GM19035 (cell line): ENCODE data around the gene TMEM135.
"Not testable (repeated sequence)": the region's sequence is repeated elsewhere in the genome, so short reads cannot be mapped to it uniquely, and the experiment has no call there.

Experiments used
- ATAC-seq: cut with Tn5 transposase; IDR thresholded peaks from one replicate; pipeline ENCODE4 v1.9.1; 2021; ENCODE audit not compliant: unreplicated experiment

TMEM135 gene

DNA sequence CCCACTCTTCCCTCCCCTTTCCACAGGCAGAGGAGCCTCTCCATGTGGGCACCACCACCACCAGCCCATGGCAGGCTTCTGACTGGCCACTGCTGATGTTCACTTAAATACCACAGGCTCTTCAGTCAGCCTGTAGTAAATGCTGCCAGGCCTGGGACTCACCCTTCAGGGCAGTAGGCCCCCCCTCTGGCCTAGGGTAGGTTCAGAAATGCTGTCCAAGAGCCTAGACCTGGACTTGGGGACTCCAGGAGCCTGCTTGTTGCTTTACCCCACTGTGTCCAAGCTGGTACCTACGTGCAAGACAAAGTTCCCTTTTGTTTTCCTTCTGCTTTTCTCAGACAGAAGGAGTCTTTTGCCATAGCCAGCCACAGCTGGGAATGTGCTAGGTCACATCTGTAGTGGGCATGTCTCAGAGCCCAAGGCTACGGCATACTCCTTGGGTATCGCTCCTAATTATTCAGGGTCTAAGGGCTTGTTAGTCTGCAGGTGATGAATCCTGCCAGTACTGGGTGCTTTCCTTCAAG is 38.6 kb downstream of the TMEM135 start:
- ATAC-seq, result no peak

DNA sequence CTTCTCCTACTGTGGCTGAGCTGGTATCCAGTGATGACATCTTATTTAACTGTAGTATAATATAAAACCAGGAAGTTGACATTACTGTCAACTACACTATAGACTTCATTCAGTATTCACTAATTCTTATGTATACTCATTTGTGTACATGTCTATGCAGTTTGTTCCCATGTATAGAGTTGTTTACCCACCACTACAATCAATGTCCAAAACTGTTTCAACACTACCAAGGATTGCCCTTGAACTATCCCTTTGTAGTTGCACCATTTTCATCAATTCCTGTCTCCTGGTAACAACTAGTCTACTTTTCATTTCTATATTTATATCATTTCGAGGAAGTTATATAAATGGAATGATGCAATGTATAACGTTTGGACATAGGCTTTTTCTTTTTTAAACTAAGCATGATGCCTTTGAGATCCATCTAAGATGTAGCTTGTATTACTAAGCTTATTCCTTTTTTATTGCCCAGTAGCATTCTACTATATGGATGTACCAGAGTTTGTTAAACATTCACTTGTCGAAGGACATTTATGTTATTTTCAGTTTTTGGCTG is 39.2 kb downstream of the TMEM135 start:
- no peak for ATAC-seq

DNA sequence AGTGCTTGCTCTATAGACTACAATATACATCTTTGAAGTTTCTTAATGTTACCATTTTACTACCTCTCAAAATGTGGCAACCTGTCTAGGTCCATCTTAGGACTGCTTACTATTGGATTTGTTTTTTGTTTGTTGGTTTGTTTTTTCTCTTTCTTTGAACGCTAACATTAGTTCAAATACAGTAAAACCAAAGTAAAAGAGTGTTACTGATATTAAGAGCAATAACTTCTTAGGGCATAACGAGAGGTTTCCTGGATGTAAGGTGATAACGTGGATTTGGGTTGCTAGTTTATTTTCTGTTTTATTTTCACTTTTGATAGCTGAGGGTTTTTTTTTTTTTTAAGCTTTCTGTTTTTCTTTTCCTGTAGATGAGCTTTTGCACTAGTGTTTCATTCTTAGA is 43.6 kb downstream of the TMEM135 start:
- peak; percentile 81 for ATAC-seq

DNA sequence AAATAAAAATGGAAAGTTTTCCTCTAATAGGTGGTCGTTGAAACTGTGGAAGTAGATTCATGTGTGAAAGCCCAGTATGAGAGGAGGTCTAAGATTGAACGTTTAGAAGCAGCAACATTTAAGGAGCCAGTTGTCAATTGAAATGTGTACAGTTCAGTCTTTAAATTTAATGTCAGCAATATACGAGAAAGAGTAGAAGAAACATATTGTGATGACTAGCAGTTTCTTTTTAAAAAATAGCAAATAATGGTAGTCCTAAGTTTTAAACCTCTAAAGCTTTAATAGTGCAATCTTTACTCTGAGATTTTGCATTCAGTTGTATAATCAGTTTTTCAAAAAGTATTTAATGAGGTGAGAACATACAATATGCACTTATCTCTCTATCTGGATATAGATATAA is 44.9 kb downstream of the TMEM135 start:
- no peak for ATAC-seq

DNA sequence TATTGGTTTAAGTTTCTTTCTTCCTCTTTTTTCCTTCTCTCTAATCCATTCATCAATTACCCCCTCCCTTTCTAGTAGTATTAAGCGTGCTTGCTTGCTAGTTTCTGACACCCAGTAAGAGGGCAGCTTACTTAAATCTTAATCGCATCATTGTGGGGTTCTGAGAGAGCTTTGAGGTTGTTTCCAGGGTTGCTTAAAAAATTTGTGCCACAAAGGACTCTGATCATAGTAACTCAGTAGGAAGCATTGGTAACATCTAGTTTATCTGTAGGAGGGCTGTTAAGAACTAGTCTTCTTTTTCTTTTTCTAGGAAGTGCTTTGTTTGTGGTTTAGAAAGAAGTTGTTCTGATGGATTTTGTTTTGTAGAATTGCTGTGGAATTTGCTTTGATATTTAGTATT is 45.3 kb downstream of the TMEM135 start:
- ATAC-seq, result no peak

DNA sequence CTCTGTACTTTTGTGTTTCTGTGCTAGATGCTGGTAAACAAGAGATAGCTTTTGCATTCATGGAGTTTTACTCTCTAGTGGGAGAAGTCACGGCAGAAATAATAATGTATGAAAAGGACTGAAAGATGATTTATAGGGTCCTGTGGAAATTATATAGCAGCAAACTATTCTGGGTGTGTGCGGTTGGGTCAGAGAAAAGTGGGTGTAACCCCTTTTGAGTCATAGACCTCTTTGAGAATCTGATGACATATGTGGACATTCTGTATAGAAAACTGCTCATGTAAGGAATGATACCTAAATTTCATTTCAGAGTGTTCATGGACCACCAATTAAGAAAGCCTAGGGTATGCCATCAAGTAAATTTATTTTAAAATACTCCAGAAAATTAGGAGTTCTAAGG is 54.4 kb downstream of the TMEM135 start:
- ATAC-seq, result no peak

DNA sequence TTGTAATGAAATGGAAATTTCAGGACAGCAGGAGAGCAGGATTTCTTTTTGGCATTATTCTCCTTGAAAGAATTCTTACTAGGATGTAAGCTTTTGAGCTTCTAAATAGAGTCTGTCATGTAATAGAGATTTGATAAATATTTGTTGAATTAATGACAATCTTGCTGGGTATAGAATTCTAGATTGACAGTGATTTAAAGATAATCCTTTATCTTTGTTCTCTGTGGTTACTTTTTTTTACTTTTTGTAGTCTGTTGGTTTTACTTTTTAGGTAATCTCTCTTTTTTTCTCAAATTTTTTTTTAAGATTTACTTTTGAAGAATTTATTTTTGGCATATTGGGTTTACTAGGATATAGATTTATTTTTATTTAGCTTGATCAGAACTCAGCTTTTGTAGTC is 54.8 kb downstream of the TMEM135 start:
- no peak for ATAC-seq

DNA sequence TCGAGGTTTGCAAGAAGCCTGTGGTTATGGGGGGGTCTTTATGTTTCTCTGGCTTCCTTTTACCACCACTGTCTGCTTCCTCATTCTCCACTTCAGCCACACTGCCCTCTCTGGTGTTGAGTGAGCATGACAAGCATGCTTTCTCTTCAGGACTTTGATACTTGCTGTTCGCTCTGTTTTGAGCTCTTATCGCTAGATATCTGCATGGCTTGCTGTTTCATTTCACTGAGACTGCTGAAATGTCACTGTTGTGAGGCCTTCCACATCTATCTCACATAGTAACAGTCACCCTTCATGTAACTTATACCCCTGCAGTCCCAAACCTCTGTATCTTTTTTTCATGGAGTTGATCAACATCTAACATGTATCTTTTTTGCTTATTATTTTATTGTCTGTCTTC is 59.8 kb downstream of the TMEM135 start:
- peak; percentile 64 for ATAC-seq

DNA sequence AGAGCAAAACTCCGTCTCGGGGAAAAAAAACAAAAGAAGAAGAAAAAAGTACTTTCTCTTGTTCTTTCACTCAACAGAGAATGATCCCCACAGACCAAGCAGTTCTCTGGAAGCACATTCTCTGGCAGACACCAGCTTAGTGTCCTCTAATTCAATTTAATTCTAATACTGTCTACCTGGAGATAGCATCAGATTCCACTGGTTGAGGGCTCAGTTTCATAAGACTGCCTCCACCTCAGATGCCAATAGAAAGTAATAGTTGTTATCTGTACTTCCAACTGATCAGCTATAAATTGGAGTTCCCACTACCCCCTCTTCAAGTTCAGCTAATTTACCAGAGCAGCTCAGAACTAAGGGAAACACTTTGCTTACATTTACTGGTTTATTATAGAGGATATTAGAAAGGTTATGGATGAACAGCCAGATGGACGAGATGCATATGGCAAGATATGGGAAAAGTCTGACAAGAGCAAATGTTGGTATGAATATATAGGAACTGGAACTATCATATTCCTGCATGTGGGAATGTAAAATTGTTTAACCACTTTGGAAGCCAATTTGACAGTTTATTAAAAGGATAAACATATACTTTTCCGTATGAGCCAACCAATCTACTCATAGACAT is 64.3 kb downstream of the TMEM135 start:
- ATAC-seq, result no peak

DNA sequence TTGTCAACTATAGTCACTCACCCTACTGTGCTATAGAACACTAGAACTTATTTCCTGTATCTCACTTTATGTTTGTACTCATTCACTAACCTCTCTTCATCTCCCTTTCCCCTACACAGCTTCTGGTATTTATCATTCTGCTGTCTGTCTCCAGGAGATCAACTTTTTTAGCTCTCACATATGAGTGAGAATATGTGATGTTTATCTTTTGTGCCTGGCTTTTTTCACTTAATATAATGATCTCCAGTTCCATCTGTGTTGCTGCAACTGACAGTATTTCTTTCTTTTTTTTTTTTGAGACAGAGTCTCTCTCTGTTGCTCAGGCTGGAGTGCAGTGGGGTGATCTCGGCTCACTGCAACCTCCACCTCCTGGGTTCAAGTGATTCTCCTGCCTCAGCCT is 68.1 kb downstream of the TMEM135 start:
- ATAC-seq, result not testable (repeated sequence)

DNA sequence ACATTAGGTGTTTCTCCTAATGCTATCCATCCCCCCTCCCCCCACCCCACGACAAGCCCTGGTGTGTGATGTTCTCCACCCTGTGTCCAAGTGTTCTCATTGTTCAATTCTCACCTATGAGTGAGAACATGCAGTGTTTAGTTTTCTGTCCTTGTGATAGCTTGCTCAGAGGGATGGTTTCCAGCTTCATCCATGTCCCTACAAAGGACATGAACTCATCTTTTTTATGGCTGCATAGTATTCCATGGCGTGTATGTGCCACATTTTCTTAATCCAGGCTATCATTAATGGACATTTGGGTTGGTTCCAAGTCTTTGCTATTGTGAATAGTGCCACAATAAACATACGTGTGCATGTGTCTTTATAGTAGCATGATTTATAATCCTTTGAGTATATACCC is 69.6 kb downstream of the TMEM135 start:
- ATAC-seq, result not testable (repeated sequence)

DNA sequence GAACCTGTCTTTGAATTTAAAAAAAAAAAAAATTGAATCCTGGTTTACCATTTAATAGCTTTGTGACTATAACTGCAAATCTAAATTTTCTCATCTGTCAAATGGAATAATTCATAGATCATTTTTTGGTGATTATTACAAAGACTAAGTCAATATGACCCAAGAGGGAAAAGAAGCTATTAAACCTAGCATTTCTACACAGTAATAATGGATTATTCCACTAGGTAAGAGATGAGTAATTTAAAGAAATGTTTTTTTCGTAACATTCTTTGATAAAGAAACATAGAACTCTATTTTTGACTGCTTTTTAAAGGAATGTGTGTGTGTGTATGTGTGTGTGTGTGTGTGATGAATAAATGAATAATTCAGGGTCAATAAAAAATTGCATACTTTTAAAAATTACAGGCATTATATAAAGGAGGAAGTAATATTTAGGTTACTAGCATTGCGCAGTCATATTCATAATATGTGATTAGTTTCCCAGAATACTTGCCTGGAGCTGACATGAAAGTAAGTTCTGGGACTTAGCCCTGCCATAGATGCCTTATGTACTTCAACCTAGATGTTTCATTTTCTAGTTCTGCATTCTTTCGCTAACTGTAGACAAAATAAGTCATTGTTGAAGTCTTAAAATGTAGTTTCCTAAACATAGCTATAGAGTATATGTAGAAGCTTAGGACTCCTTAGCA is 72.9 kb downstream of the TMEM135 start:
- no peak for ATAC-seq

DNA sequence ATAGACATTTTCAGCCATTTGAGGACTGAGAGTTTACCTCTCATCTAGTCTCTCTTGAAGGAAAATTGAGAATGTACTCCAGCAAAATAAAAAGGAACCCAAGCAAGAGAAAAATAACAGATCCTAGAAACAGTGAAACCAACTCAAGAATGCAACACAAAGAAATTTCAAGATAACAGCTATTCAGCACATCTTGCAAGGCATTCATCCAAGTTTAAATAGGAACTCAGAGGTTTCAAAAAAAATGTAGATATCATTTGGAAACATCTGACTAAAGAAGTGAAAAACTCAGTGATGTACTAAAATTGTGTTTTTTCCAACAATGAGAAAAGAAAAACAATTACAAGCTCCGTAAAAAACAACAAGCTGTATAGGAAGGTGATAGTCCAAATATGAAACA is 76.4 kb downstream of the TMEM135 start:
- ATAC-seq, result no peak

DNA sequence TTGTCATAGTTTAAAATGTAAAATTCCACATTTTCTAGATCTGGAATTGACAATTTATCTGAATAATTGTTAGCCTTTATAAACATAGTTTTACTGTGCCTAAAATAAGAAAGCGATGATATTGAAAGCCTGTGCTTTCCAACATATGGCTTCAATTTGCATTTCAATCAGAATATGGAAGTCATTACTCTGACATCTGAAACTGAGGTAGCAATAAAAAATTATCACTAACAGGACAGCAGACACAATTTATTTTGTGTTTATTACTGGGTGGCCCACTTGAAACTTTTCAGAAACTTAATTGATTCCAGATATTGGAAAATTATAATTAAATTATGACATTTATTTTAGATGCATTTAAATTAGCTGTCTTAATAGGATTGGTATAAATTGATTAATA is 78.5 kb downstream of the TMEM135 start:
- ATAC-seq, result no peak

DNA sequence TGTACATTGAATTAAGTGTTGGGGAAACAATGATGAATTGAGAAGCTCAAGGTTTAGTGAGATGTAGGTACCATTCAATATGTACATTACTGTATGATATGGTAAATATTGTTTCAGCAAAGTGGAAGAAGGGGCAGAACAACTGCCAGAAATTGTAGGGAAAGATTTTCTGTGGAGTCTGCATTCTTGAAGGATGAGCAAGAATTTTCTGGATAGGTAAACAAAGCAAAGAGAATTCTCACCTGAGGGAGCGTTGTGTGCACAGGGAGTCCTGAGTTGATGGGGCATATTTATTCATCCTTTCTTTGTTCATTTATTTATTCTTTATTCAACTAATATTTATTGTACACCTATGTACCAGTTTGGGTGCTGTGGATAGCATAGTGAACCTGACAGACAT is 83.2 kb downstream of the TMEM135 start:
- no peak for ATAC-seq

DNA sequence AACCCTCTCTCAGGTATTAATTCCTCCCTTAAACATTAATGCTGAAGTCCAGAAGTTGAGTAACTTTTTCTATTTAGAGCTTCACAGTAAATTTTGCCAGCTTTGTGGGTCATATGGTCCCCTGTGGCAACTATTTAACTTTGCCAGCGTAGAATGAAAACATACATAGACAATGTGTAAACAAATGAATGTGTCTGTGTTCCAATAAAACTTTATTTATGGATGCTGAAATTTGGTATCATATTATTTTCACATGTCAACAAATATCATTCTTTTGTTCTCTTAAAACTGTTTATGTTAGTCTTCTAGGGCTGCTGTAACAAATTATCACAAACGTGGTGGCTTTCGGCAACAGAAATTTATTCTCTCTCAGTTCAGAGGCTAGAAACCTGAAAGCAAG is 85.1 kb downstream of the TMEM135 start:
- no peak for ATAC-seq

DNA sequence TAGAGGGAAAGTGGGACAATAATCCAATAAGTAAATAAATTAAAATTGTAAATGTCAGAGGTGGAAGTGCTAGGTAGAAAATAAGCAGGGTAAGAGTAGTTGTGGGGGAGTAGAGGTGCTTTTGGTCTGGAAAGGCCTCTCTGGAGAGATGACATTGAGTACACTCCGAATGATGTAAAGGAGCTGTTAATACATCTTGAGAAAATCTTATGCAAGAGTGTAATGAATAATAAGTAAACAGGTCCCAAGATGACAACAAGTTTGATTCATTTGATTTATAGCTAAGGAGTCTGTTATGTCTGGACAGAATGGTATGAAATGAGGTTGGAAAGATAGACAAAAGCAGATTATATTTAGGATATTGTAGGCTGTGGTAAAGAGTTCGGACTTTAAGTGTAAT is 87.5 kb downstream of the TMEM135 start:
- no peak for ATAC-seq

DNA sequence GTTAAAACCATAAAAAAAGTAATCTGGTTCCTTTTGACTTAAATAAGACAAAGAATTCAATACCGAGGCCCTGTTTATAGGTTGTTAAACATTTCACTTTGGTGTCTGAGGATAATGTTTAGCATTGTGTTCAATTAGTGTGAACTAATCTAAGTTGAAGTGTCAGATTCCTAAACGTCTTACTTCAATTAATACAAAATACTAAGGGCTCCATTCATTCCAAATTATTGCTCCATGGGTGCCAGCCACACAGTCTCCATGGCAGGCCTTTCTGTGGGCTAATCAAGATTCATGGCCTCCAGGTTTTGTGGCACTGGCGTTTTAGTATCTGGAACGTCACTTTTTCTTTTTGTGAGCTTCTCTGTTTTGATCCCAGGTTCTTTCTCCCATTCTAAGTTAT is 89.4 kb downstream of the TMEM135 start:
- no peak for ATAC-seq

DNA sequence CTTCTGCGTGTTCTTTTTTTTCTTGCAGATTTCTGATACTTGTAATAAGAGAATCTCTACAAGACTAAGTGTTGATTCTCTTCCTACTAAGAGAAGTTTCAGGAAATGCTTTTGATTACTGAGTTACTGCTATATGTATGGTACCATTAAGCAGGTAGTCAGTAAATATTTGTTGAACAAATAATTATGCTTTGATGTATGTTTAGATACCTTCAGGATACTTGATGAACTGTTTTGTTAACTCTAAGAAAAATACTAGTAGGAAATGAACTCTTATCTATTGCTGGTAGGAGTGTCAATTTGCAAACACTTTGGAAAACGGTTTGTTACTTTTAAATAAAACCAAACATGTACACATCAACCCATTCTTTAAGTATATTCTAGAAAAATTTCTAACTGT is 90.6 kb downstream of the TMEM135 start:
- no peak for ATAC-seq

DNA sequence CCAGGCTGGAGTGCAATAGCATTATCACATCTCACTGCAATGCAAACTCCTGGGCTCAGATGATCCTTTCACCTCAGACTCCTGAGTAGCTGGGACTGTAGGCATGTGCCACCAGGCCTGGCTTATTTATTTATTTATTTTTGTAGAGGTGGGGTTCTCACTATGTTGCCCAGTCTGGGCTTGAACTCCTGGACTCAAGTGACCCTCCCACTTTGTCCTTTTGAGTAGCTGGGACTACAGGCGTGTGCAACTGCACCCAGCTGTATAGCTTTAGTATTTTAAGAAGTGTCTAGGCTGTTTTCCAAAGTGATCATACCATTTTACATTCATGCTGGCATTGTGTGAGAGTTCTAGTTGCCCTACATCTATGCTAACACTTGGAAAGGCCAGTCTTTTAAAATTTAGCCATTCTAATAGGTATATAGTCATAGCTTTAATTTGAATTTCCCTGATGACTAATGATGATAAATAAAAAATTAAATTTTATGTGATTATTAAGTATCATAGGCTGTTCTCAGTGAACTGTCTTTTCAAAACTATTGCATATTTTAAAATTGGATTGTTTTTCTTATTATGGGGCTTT is 96.9 kb downstream of the TMEM135 start:
- no peak for ATAC-seq

DNA sequence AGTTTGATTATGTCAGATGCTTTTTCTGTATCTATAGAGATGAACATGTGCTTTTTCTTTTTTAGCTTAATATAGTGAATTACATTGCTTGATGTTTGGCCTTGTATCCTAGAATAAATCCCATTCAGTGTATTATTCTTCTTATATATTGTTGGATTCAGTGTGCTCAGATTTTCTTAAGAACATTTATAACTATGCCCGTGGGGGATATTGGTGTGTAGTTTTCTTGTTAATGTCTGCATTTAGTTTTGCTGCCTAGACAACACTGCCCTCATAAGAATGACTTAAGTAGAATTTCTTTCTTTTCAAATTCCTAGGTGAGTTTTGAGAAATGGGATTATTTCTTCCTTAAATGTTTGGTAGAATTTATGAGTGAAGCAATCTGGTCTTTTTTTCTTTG is 98.5 kb downstream of the TMEM135 start:
- ATAC-seq, result no peak

DNA sequence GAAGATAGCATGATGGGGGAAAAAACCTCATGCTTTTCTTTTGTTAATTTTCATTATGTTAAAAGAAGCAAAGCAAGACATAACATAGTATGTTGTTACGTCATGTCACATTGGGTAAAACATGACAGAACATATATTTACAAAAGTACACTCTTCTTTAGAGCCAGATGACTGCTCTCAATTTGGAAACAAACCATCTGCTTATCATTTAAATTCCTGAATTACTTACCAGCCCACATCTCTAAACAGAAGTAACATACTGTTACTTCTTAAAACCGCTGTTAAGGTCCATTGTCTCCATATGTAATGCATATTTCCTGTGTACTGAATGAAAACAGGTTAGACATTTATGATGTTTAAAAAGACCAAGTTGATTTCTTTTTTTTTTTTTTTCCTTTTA is 100.0 kb downstream of the TMEM135 start:
- no peak for ATAC-seq
